Measurements from ENCODE around the gene ATP1B3.
"Not testable (repeated sequence)": the region's sequence is repeated elsewhere in the genome, so short reads cannot be mapped to it uniquely, and the experiment has no call there.

The ATP1B3 gene

DNA sequence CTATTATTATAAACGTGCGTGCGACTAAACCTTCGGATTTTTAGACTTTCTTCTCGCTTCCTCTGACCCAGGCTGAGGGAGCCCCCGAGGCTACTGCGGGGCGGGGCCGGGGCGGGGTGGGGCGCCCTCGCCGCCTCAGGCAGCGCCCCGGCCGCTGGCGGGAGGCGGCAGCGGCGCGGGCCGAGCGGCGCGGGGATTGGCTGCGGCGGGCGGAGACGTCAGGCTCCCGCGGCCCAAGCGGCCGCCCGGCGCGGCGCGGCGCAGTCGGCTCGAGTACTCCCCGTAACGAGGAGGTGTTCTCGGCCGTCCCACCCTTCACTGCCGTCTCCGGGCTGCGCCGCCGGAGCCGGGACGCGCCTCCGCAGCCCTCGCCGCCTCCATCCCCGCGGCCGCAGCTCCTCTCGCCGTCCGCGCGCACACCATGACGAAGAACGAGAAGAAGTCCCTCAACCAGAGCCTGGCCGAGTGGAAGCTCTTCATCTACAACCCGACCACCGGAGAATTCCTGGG, at the start of gene ATP1B3:
TSS of gene ATP1B3 (plus strand) at position 263 of the 510 bp plus-strand sequence. CDS start at position 422, 159 bp downstream.
- peak; percentile 86 for DNase-seq

DNA sequence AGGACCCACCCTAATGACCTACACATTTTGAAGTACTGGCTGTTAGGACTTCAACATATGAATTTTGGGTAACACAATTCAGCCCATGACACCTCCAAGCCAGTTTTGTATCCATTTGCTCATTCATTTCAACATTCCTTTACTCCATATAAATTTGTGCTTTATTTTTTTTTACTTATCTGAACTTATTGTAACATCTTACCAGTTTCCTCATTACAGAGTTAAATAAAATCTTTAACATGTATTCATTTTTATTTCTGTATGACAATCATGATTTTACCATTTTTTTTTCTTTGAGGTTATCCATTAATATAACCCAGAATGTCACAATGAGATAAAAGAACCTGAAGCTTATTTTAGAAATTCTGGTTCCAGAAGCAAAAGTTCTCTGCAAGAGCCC, 48.0 kb upstream of the ATP1B3 start:
- no peak for DNase-seq

DNA sequence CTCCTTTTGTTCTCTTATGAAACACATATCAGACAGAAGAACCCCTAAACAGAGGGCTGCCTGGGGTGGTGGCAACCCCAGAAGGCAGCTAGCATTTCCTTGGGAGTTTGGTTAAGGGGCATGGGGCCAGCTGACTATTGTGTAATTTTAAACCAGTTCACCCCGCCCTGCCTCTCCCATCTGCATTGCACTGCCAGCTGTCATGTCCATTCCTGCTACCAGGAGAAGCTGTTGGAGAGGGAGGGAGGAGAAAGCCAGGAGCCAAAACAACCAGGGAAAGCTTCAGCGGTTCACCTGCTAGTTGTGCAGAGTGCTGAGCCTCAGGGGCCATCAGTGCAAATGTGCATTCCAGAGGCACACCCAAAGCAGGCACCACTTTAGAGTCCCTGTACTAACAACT, 47.6 kb upstream of the ATP1B3 start:
- DNase-seq: no peak

DNA sequence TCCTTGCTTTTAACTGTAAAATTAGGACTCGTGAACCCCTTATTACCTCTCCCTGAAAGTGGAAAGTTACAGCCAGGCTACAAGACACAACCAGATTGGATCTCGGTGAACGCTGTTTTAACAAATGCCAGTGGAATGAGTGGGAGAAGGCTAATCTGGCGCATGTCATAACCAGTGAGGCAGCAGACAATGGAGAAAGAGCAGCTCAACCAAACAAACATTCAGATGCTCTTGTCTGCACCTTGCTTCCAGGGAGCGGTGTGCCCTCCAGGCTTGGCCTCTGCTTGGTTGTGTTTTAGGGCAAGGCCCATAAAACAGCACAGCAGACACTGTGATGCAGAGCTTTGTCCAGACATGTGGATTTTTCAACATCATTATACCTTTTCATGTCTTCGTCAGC, 45.9 kb upstream of the ATP1B3 start:
- no peak for DNase-seq

DNA sequence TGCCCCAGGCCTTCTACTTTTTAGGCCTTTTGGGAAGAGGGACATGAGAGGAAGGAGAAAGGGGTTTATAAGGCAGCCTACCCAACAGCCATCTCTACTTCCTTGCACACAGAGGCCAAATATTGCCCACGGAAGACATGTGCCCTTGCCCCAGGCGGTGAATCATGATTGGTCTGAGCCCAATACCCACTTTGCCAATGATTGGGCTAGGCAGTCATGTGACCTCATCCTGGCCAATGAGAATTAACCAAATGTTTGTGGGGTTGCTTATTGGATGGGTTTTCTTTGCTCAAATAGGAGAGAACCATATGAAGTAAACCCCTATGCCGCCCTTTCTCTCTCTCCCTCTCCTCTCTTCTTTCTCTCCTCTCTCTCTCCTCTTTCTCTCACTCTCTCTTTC, 42.2 kb upstream of the ATP1B3 start:
- no peak for DNase-seq

DNA sequence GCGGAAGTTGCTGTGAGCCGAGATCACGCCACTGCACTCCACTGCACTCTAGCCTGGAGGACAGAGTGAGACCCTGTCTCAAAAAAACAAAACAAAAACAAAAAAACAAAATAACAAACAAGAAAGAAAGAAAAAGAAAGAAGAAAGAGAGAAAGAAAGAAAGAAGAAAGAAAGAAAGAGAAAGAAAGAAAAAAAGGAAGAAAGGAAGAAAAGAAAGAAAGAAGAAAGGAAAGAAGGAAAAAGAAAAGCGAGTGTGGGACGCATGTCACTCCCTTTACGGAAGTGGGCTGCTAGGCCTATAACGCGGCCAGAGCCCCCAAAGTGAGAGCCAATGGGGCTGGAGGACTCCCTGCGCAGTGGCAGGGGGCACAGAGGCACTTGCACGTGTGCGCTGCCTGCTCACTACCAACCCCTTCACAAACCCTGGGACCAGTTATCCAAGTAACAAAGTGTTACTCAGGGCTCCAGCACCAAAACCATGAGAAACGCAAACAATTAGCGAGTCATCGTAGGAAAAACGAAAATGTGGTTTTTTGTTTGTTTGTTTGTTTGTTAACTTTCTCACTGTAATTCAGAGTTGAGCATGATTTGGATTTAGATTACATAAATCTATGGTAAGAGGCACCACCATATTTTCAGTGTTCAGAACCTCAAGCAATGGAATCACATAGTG, 40.8 kb upstream of the ATP1B3 start:
- DNase-seq: no peak

DNA sequence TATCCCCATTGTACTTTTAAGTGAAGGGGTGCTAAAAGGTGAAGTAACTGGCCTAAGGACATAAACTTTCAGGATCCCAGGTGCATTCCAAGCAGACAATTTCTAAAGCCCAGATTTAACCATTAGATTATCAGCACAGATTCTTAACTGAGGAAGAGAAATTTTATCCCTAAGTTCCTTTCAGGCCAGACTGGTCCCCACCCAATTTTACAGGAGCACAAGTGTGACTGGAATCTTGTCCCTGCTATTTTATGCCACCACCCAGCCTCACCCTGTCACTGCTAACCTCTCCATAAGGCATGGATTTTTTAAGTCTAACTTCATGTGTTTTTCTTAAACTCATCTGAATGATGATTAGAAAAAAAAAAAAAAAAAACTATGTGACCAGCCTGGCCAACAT, 37.1 kb upstream of the ATP1B3 start:
- no peak for DNase-seq

DNA sequence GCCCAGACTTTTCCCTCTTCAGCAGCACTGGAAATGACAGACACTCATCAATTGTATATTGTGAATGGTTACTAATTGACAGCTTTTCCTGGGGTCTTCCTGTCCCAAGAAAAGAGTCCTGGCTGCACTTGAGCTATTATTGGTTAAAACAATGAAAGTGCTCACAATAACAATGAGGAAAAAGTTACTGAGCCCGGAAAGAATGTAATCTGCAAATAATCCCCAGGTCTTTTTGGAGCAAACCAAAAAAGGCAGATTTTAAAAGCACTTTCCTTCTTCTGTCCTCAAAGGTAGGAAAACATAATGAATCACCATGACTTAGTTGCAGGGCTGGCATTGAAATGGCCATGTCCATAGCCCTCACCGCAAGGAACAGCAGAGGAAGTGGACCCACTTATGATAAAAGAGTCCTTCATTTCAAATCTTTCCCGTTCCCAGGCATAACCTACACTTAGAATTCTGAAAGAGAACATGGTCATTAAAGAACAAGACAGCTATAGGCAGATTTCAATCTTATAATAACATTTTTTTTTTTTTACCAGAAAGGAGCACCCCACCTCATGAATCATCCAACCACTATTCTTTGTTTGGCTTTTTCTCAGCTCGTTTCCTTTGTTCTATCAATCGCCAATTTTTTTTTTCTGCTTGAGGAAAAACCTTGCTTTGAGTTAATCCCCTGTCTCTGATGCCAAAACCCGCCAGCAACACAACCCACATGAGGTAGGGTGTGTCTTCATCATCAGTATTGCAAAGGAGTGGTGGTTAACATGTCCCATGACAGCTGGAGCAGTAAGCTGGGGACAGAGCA, 35.5 kb upstream of the ATP1B3 start:
- no peak for DNase-seq

DNA sequence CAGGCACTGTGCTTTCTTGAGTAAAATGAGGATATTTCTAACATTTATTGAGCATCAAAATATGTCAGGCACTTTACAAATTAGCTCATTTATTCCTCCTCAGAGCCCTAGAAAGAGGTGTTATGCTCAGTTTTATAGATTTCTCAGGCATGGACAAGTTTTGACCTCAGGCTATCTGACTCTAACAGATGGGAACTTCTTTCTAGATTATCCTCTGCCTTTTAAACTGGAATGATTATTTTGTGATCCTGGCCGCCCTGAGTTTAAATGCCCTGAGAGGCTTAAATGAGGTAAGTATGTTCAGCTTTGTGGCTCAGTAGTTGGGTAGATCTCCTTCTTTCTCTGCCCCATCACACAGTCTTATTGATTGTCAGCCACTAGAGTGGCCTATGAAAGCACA, 32.3 kb upstream of the ATP1B3 start:
- no peak for DNase-seq

DNA sequence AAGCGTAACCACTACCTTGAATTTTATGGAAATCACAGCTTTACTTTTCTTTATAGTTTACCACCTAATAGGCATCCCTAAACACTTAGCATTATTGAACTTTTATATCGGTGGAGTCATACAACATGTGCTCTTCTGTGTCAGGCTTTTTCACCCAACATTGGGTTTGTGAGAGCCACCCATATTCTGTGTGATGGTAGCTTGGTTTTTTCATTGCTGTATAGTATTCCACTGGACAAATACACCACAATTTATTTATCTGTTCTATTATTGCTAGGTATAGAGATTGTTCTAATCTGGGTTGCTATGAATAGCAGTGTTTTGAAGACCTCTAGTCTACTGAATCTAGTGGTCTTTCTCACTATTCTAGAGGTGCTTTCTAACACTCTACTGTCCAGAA, 31.6 kb upstream of the ATP1B3 start:
- DNase-seq: no peak

DNA sequence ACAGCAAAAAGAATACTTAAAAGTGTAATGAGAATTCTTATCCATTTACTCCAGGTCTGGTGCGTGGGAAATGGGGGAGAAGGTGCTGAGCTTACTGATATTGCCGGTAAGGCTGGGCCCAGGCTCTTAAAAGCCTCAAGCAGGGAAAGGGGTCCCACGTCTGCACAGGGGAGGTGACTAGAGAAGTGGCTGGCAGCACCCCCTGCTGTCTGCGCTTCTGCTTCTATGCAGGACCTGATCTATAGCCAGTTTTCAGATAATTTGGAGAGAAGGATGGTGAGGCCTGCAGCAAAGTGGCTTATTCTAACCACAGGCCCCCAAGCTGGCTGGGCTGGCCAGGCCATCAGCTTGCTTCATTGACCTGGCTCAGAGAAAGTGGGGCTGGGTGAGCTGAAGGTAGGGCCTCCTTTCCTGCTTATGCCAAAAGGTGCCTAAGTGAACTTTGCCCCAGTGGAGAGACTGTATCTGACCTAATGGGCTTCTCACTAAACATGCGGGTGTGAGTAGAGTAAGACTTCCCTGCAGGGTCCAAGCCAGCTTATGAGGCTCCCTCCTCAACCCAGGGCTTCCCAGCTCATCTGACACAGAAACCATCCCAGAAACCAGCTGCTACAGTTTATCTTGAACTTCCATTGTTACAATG, 30.9 kb upstream of the ATP1B3 start:
- peak; percentile 52 for DNase-seq

DNA sequence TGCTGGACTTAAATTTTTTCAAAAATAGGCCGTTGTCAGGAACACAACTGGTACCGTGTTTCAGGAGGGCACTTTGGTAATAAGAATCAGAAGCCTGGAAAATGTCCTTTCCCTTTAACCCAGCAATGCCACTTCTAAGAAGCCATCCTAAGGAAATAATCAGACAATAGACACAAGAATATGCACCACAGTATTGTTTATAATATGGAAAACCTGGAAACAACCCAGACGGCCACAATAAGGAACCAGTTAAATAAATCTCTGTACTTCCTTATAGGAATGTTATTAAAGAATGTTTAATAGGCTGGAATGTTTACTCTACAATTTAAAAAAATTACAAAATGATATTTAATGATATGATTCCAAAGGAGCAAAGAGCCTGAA, 30.4 kb upstream of the ATP1B3 start:
- no peak for DNase-seq

DNA sequence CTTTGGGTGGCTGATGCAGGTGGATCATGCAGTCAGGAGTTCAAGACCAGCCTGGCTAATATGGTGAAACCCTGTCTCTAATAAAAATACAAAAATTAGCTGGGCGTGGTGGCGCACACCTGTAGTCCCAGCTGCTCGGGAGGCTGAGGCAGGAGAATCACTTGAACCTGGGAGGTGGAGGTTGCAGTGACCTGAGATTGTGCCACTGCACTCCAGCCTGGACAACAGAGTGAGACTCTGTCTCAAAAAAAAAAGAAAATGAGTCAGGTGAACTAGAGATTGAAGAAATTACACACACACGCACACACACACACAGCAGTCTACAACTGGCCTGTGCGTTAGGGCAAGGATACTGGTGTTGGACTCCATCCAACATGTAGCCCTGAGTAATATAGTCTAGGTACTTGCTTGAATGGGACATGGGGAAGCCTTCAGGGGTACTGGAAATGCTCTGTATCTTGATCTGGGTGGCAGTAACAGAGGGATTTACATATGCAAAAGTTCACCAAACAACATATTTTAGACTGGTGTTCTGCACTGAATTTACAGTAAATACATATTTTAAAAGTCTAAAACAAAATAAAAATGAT, 28.2 kb upstream of the ATP1B3 start:
- not testable (repeated sequence) for DNase-seq

DNA sequence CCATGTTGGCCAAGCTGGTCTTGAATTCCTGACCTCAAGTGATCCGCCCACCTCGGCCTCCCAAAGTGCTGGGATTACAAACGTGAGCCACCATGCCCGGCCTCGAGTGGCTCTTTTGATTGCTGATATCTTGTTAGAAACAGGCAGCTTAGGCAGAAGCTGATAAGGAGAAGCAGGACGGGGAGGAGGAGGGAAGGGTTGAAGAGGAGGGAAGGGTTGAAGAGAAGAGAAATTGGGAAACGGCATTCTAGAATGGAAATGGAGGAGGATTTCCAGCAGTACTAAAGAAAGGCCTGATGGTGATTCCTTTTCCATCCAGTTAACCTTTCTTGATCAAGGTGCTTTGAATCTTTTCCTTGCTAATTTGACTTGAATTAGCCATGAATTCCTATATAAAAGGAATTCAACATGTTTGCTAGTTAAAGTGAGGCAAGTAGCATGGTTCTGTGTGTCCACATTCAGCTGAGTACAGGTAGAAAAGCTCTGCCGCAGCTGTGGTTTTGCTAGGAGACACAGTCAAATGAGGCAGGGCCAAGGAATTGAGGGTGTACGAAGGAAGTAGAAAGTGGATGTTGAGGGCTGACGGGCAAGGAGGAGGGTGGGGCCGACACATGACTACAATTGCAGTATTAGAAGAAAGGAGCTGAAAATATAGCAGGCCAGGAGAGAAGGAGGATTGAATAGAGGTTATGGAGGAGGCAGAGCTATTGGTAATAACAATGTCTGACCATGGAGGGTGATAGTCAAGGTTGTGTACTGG, 27.2 kb upstream of the ATP1B3 start:
- no peak for DNase-seq

DNA sequence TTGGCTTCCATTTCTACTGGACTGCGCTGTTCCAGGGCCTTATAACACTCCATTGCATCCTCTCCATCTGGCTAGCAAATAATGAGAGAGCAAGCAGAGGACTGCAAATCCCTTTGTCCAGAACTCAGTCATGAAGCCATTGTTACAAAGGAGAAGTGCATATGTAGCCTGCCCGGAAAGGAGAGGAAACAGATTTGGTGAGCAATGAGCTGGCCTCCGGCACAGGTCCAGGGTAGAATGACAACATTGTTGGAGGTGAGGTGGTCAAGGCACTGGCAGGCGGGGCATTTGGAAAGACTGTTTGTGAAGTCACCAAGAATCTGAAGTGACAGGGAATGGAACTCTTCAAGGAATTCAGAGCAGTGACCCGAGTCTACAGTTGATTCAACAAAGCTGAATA, 25.0 kb upstream of the ATP1B3 start:
- DNase-seq: no peak

DNA sequence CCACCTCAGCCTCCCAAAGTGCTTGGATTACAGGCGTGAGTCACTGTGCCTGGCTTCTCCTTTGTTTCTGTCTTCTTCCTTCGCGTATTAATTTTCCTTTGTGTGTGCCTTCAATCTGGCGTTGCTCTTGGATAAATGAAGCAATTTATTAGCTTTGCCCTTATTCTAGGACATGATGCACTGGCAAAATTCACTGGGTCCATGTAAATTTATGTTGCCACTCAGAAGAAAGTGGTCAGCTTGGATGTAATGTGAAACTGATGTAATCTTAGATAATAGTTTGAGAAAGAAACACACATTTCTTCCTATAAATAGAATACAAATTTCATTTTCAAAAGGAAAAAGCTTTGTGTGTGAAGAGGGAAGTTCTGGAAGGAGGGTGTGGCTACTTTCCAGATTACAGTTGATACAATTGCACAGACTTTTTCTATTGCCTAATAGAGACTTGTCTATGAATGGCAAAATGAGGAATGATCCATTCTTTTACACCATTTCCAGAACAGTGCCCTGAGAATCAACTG, 23.3 kb upstream of the ATP1B3 start:
- no peak for DNase-seq

DNA sequence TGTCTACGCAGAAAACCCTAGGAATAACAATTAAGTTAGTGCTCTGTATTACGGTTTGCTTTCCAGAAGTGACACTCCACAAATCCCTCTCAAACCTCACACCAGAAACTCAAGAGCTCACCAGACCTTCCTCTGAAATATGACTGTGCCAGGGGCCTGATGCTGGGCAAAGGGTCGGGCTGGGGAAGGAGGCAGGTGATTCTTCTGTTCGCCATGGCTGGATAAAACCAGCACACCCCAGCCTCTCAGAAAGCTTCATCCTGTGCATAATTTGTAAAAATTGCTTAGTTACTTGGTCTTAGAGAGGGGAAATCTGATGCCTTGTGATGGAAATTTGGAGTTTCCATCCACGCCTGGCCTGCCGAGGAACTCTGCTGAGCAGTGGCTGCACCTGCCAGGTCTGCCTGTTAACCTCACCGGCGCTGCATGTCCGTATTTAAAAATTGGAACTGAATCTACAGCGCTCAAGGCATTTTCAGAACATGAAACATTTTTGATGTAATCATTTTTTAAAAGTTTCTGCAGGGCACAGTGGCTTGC, 22.7 kb upstream of the ATP1B3 start:
- no peak for DNase-seq

DNA sequence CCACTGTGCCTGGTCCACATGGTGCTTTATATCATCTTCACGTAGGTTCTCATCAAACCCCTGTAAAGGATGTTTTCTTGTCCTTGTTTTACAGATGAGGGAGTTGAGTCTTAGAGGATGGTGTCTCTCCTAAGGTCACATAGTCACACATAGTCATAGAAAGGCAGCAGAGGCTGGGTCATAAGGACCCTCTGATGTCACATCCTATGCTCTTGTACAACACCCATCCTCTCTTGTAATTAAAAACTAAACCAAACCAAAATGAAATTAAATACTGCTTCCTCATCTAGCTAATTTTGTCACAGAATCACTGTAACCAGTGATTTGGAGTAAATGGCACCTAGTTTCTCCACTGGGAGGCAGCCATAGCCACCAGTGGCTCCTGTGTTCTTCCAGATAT, 21.8 kb upstream of the ATP1B3 start:
- no peak for DNase-seq

DNA sequence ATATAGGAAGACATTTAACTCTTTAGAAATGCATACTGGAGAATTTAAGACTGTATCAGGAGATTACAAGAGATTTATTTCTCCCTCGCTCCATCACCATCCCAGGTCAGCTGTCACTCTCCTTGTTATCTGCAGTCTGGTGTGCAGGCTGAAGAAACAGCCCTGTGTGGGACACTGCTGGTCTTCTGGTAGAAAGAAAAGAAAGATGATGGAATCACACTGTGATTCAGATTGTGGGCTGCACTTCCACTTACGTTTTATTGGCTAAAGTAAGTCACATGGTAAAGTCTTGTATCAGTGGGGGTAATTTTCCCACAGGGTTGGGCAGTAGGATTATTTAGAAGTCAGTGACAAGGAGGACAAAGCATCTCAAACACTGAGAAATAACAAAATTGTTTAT, 18.1 kb upstream of the ATP1B3 start:
- no peak for DNase-seq

DNA sequence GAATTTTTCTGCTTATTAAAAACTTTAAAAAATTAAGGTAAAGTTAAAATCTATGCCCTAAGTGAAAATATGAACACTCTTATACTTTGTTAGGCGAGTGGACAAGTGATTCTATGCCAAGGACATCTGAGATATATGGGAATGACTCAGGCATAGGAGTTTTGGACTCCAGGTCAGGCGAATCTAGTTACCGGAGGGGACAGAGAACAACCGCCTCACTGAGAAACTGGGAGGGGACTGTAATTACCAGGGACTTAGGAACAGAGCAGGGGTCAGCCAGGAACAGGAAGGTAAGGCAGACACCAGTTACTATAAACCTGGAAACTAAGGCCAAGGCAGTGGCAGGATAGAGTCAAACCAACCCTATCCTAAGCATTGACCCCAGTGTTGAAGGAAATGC, 16.8 kb upstream of the ATP1B3 start:
- no peak for DNase-seq

DNA sequence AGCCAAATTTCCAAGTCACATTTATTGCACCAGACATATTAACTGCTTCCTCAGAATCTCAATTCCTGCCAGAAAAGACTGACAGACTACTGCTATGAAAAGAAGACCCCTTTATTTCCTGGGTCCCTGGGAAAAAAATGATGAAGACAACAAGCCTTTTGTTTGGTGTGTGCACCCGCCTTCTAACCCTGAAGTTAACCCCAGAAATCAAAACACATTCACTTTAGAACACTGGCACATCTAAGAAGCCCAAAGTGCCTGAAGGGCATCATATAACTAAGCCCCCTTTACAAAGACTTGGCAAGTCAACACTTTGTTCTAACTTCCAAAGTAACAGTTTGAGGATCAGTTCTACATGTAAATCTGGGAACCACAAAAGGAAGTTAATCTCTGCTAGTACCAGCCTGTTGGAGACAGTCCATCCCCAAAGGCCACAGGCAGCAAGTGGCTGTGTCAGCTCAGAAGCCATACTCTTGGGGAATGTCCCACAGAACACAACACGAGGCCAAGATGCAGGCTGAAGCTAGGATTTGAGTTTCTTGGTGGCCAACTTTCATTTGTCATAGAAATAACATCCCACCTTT, 16.3 kb upstream of the ATP1B3 start:
- no peak for DNase-seq
